Uterus (tissue), 2 donors: Measurements from ENCODE around the gene SMIM44.

Experiments used
- CTCF ChIP-seq, 4 experiments: fragments of 200-600 bp in 2 of 4; fragments of 450-650 bp in 2 of 4; sonication (generic) in 2 of 4; IDR thresholded peaks; one replicate each; pipeline ENCODE4 v1.5.1; 2016 to 2019; ENCODE audit warnings: antibody characterized with exemption in 4 of 4, mild to moderate bottlenecking in 2 of 4, moderate library complexity in 1 of 4
- POLR2A ChIP-seq, 2 donors: fragments of 450-650 bp; IDR thresholded peaks; one replicate each; pipeline ENCODE4 v1.6.1; 2016; ENCODE audit warnings: antibody characterized with exemption in 2 of 2, mild to moderate bottlenecking in 1 of 2, moderate library complexity in 1 of 2

GRCh38 chr19:3448616-3449334 is 34.5 kb downstream of the SMIM44 start:
- no peak for TF ChIP-seq CTCF (IDR thresholded peaks at IDR 0.05)
- no peak for TF ChIP-seq POLR2A (IDR thresholded peaks at IDR 0.05)
